ENCODE data around the gene ASPN.

Gene ASPN

DNA sequence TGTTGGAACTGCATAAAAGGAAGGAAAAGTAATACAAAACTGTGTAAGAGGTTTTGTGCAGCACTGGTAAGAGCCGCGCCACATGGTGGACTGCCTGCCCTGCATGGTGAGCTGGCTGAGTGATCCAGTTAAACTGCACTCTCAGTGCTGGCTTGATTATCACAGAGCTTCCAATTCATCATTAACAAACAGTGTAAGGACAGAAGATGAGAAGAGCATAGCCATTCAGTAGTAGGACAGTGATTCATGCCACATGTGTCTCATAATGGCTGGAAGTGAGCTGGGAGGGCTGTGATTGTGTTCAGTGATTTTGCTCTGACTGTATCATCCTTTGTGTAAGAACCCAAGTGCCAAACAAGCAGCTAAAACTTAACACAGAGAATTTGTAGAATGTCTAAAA, 14.1 kb downstream of the ASPN start:
- peak; percentile 27 for DNase-seq (ENCODE audit: low read depth)

GRCh38 chr9:92467511-92467910, 14.8 kb downstream of the ASPN start:
- DNase-seq (ENCODE audit: low read depth) = no peak

GRCh38 chr9:92467041-92467440, 15.3 kb downstream of the ASPN start:
- peak; percentile 44 for DNase-seq (ENCODE audit: low read depth)

DNA sequence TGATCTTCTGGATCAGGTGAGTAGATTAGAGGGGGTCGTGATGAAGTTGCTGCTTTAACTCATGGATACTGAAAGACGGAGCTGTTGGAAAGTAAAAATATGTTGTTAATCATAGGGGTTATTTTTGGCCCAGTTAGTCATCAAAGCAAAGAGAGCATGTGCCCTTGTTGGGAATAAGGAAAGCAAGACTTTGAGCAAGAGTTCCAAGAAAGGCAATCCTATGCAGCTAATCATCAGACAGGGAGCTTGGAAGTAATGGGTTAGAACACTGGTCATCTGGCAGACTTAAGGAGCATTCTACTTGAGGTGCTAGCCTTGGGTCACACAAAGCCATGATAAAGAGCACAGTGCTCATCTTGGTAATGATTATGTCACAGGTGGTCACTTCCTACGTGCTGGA, 18.3 kb downstream of the ASPN start:
- peak; percentile 95 for DNase-seq (ENCODE audit: low read depth)

DNA sequence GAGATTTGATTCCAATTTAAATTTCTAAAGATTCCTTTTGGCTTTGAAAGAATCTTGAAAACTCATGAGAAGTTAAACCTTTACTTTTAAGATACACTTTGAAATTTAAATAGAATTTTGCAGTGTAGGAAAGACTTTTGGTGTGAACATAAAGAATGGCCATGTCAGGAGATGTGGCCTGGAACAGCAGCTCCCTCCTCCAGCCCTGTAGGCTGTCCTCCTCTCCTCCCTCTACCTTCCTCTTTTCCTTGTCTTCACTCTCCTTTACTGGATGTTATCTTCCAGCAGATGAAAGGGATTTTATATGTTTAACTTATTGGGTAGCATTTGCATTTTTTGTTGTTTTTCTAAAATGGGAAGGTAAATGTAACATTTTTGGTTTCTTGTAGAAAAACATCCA, 18.9 kb downstream of the ASPN start:
- DNase-seq (ENCODE audit: low read depth) = no peak

DNA sequence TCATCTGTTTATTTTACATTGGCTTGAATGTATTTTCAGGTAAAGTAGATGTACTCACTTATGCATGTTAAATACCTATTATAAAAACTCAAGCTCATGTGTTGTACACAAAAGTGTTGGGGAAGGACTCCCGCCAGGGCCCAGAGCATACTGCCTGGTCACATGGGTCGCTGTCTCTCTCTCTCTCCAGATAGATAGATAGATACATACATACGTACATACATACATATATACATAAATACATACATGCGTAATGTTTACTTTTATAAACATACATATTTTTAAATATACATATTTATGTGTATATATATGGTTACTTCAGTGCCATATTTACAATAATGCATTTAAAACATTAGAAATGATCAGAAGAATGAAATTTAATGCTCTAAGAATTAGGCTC, 24.7 kb downstream of the ASPN start:
- DNase-seq (ENCODE audit: low read depth) = no peak

DNA sequence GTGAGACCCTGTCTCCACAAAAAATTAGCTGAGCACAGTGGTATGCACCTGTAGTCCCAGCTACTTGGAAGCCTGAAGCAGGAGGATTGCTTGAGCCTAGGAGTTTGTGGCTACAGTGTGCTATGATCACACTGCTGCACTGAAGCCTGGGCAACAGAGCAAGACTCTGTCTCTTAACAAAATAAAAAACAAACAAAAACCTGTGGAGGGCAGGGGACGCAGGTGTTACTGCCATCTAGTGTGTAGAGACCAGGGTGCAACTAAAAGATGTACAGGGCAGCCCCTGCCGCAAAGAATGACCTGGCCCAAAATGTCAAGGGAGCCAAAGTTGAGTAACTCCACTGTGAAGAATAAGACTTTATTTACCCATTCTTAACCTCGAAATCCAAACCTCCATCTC, 27.1 kb downstream of the ASPN start:
- no peak for DNase-seq (ENCODE audit: low read depth)

DNA sequence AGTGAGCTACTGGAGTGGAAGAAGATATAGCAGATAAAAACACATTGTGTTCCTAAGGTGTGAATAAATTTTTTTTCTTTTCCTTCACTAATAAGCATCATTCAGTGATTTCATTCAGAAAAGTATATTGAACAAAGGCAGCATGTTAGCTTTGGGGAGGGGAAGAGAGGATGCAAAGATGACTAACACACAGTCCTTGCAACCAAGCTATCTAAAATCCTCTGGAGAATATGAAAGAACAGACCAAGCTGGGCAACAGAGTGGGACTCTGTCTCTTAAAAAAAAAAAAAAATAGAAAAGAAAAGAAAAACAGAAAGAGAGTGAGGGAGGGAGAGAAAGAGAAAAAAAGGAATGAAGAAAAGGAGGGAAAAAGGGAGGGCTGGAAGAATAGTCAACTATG, 35.8 kb downstream of the ASPN start:
- no peak for DNase-seq (ENCODE audit: low read depth)

DNA sequence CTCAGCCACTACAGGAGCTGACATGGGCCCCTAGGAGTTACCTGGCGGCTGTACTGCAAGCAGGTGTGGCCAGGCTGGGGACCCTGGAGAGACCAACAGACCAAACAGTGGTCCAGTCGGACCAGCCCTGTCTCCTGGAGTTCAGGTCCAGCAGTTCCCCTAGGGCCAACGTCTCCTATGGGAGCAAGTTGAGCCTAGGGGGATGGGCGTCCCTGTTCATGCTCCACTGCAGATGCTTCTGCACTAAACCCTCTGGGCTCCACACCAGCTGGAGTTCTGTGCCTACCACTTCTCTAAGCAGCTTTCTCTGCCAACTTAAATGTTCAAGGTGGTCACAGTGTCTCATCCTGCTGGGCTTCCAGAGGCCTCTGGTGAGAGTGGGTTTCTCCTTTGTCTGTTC, 37.5 kb downstream of the ASPN start:
- no peak for DNase-seq (ENCODE audit: low read depth)

DNA sequence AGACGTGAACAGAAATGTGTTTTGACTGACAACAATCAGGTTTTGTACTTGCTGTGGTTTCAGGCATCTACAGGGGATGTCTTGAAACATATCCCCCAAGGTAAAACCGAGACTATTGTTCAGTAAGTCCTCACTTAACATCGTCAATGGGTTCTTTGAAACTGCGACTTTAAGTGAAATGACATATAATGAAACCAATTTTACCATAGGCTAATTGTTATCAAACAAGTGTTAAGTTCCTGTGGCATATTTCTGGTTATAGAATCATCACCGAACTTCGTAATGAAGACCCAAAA, 41.6 kb downstream of the ASPN start:
- DNase-seq (ENCODE audit: low read depth) = no peak

- DNase-seq (ENCODE audit: low read depth) = peak; percentile 81
Measured at GRCh38 chr9:92439921-92440750, 42.2 kb downstream of the ASPN start.

DNA sequence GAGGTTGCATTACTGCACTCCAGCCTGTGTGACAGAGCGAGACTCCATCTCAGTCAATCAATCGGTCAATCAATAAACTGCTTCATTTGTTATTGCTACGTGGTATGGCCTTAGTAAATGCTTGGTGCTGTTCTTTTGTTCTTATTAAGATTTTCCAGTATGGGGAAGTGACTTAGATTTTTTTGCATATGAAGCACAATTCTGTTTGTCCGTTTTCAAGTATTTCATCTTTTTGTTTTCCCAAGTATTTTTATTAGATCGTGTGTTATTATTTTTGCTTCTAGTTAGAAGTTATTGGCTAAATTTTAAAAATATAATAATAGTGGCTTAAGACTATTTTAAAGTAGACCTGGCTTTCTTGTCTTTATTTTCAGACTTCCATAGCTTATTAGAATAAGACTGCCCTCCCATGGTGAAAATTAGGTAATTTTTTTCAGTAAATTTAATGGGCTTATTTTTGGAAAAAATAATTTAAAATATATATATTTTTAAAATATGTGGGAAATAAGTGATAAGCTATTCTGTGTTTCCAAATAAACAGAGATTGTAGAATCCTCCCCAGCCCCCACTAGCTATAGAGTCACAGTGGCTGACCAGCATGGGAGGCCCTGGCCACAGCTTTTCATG, 43.3 kb downstream of the ASPN start:
- DNase-seq (ENCODE audit: low read depth) = peak; percentile 31

- no peak for DNase-seq (ENCODE audit: low read depth)
Measured at GRCh38 chr9:92435263-92435662, 47.0 kb downstream of the ASPN start.

DNA sequence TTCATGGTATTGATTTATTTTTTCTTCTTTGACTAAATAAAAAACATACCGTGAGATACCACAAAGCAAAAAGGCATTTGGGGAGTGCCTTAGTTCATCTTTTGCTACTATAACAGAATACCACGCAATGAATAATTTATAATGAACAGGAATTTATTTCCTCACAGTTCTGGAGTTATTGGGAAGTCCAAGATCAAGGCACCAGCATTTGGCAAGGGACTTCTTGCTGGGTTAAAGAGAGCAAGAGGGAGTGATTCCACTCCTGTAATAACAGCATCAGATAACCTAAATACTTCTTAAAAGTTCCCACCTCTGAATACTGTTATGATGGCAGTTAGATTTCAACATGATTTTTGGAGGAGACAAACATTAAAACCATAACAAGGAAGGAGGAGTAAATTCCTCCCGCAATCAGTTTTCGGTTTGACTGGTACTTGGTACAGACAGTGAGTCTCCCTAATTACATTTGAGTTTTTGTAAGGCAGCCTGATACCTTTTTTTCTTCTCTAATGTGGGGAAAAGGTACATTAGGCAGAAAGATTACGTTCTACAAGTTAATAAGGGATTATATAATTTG, 49.2 kb downstream of the ASPN start:
- DNase-seq (ENCODE audit: low read depth) = peak; percentile 20

DNA sequence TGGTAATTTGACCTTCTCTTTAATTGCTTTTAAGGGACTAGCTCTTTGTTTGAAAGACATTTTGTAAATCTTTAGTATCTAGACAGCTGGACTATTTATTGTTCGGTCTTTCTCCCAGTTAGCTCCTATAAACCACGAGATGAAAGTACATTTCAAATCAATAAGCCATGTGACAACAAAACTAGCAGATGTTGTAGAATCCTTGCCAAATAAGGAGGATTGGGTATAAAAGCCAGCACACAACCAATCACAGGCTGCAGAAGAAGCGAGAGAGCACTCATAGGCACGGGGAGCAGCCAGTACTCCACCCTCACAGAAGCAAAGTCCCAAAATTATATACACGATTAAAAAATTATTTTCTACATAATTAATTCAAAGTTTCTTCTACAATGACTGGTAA, 50.0 kb downstream of the ASPN start:
- no peak for DNase-seq (ENCODE audit: low read depth)

DNA sequence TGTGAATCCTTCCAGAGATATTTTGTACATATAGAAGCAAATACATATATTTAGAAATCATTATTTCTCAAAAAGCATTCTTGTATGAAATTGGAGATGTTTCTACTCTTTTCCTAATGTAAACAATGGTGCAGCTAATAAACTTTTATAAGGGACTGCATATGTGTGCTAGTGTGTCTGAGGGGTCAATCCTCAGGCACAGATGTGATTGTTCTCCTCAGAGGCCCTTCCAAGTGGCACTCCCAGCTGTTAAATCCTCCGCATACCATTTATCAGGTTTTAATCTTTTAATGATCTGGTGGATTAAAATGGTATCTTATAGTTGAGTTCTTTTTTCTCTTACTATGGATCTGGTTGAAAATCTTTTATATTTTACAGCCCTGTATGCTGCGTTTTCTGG, 52.5 kb downstream of the ASPN start:
- DNase-seq (ENCODE audit: low read depth) = no peak

DNA sequence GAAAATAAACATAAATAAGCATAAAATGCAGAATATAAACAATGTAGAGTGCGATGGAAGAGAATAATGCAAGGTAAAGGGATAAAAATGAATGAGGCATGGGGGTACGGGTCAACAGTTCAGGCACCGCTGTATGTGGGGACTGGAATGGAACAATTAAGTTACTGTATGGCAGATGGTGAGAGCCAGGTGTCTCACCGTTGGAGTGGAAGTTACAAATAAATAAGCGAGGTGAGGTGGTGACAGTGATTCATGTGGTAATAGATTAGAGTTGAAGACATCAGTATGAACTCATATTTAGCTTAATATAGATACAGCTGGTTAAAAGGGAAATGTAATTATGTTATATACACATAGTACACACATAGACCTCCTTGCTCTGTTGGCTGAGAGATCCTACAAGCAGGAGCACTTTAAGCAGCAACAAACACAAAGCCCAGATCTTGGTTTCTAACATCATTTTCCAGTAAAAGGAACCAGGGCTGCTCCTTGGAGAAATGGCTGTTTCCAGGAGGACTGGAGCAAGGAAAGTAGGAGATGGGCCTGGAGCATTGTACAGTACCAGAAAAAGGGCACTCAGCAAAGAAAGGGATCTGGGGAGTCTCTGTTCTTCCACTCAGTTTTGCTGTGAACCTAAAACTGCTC, 55.7 kb downstream of the ASPN start:
- no peak for DNase-seq (ENCODE audit: low read depth)

GRCh38 chr9:92425474-92425873, 56.8 kb downstream of the ASPN start:
- DNase-seq (ENCODE audit: low read depth) = no peak

DNA sequence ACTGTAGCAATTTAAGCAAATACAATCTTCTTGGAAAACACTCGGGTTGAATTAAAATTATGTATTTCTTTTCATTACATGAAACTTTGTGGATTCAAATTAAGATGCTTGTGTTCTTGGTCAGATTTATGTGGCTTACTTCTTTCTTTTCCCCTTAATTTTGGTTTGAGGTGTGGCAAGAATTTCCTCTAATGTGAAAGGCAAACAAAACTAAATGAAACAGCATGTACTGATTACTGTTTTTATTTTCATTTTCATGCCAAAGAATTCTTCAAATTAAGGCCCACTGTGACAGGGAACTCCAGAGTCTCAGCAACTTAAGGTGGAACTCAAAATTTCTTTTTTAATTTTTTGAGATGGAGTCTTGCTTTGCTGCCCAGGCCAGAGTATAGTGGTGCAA, 58.0 kb downstream of the ASPN start, which contains the start of gene OMD:
TSS of gene OMD (minus strand) at position 132 of the 400 bp plus-strand sequence. CDS start 6,913 bp downstream, outside the sequence.
- no peak for DNase-seq (ENCODE audit: low read depth)

GRCh38 chr9:92423612-92424011, 58.7 kb downstream of the ASPN start:
- no peak for DNase-seq (ENCODE audit: low read depth)

- DNase-seq (ENCODE audit: low read depth) = no peak
Measured at GRCh38 chr9:92422611-92423338, 59.5 kb downstream of the ASPN start.

DNA sequence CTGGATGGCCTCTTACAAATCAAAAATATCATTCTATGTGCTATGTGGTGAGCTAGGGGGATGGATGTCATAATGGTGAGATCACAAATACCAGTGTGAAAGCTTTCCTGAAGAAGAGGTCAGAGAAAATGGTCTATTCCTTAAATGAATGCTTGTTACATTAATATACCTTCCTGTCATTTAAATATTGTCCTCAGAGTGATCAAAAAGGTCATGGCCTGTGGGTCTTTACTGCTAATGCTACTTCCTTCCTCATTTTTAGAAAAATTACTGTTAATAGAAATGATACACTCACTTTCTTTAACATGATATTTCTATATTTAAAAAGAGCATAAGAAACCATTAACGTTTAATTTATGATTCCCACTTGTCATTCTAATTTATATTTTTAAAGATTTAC, 67.7 kb downstream of the ASPN start:
- DNase-seq (ENCODE audit: low read depth) = no peak
